ENCODE measurements around the gene OR2A14.
"Not testable (repeated sequence)": the region's sequence is repeated elsewhere in the genome, so short reads cannot be mapped to it uniquely, and the experiment has no call there.

- TF ChIP-seq CTCF (IDR thresholded peaks at IDR 0.05; ENCODE audit: low read length); EZH2 (IDR thresholded peaks at IDR 0.05; ENCODE audit: borderline replicate concordance, low read length): not testable (repeated sequence)
Observed at GRCh38 chr7:144129601-144130000, 6.6 kb downstream of the OR2A14 start.
